Lower leg skin (tissue), 3 donors: Measurements from ENCODE around the gene CRMP1.

Experiments
- POLR2A ChIP-seq, 2 donors: fragments of 450-650 bp; IDR thresholded peaks; one replicate each; pipeline ENCODE4 v1.6.1; 2016 to 2017; ENCODE audit warnings: antibody characterized with exemption in 2 of 2, mild to moderate bottlenecking in 1 of 2, moderate library complexity in 1 of 2
- TF ChIP-seq, protein P1 (sequence below), 3 donors: fragments of 450-650 bp; IDR thresholded peaks; one replicate each; pipeline ENCODE4 v1.5.1; 2016; ENCODE audit warnings: antibody characterized with exemption in 3 of 3, mild to moderate bottlenecking in 3 of 3, moderate library complexity in 2 of 3

DNA sequence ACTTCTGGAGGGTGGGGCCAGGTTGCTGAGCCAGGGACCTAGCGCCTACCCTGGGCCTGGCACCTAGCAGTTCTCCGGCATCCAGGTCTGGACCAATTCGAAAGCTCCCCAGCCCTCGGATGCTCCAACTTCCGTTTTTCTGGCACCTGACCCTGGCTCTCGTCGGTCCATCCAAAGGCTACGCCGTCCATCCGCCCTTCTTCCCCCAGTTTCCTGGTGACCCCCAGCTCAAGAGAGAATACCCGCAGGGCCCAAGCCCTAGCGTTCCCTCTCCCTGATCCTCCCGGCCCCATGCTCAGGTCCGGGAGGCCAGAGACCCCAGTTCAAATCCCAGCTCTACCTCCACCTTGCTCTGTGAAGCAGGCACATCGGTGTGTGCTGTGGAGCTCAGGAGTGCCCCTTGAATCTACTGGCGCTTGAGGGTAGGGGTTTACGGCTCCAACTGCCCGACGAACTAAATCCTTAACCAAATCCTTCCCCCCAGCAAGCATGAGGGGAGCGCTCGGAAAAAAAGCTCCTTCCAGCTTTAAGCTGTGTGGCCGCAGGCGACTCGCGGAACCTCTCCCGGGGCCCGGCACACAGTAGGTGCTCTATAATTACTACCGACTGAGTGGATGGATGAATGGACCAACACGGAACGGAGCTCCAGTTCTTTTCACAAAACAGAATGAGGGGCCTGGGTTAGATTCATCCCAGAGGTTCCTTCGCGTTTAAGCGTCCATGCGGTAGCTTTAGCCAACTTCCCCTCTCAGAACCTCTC lies 1.1 kb downstream of the CRMP1 start:
- TF ChIP-seq, protein P1, sequence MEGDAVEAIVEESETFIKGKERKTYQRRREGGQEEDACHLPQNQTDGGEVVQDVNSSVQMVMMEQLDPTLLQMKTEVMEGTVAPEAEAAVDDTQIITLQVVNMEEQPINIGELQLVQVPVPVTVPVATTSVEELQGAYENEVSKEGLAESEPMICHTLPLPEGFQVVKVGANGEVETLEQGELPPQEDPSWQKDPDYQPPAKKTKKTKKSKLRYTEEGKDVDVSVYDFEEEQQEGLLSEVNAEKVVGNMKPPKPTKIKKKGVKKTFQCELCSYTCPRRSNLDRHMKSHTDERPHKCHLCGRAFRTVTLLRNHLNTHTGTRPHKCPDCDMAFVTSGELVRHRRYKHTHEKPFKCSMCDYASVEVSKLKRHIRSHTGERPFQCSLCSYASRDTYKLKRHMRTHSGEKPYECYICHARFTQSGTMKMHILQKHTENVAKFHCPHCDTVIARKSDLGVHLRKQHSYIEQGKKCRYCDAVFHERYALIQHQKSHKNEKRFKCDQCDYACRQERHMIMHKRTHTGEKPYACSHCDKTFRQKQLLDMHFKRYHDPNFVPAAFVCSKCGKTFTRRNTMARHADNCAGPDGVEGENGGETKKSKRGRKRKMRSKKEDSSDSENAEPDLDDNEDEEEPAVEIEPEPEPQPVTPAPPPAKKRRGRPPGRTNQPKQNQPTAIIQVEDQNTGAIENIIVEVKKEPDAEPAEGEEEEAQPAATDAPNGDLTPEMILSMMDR (IDR thresholded peaks at IDR 0.05) = no peak
- no peak for TF ChIP-seq POLR2A (IDR thresholded peaks at IDR 0.05)
